ENCODE measurements around the gene MACROD2.

The MACROD2 gene

GRCh38 chr20:15776770-15777466 is 1781.6 kb downstream of the MACROD2 start:
- H3K4me3 ChIP-seq (ENCODE audit: low read length), result no peak overlapping the region
- no peak for DNase-seq (ENCODE audit: low read depth)
- TF ChIP-seq CTCF (conservative IDR thresholded peaks at IDR 0.05; ENCODE audit: low read length), result no peak

GRCh38 chr20:15784020-15784419 is 1788.7 kb downstream of the MACROD2 start:
- H3K4me3 ChIP-seq (ENCODE audit: low read length), result no peak overlapping the region
- no peak for TF ChIP-seq CTCF (conservative IDR thresholded peaks at IDR 0.05; ENCODE audit: low read length)
- no peak for DNase-seq (ENCODE audit: low read depth)

GRCh38 chr20:15789079-15789478 is 1793.8 kb downstream of the MACROD2 start:
- H3K4me3 ChIP-seq (ENCODE audit: low read length), result no peak overlapping the region
- no peak for TF ChIP-seq CTCF (conservative IDR thresholded peaks at IDR 0.05; ENCODE audit: low read length)
- DNase-seq (ENCODE audit: low read depth), result no peak

- H3K4me3 ChIP-seq (ENCODE audit: low read length), result no peak overlapping the region
Measured at GRCh38 chr20:15792855-15793254, 1797.5 kb downstream of the MACROD2 start.

GRCh38 chr20:15794409-15794808 is 1799.1 kb downstream of the MACROD2 start:
- no peak for DNase-seq (ENCODE audit: low read depth)
- no peak overlapping the region for H3K4me3 ChIP-seq (ENCODE audit: low read length)
- no peak for TF ChIP-seq CTCF (conservative IDR thresholded peaks at IDR 0.05; ENCODE audit: low read length)

More at GRCh38 chr20:15792855-15793254, 1797.5 kb downstream of the MACROD2 start:
- TF ChIP-seq CTCF (conservative IDR thresholded peaks at IDR 0.05; ENCODE audit: low read length), result no peak
- DNase-seq (ENCODE audit: low read depth), result no peak

- no peak for DNase-seq (ENCODE audit: low read depth)
- TF ChIP-seq CTCF (conservative IDR thresholded peaks at IDR 0.05; ENCODE audit: low read length), result no peak
Measured at GRCh38 chr20:15795305-15796019, 1800.1 kb downstream of the MACROD2 start.

GRCh38 chr20:15799871-15800270 is 1804.6 kb downstream of the MACROD2 start:
- TF ChIP-seq CTCF (conservative IDR thresholded peaks at IDR 0.05; ENCODE audit: low read length), result no peak
- peak; percentile 16 for DNase-seq (ENCODE audit: low read depth)
- H3K4me3 ChIP-seq (ENCODE audit: low read length), result no peak overlapping the region

More at GRCh38 chr20:15795305-15796019, 1800.1 kb downstream of the MACROD2 start:
- H3K4me3 ChIP-seq (ENCODE audit: low read length), result no peak overlapping the region
